ENCODE measurements around the gene SPIC. TPM values are rescaled to one million over a fixed set of nuclear protein-coding genes. Genes with fewer than 3 reads are reported as not detected.

SPIC gene
- total and polyA plus RNA-seq, 2 donors (not counting 1 experiment from before 2014, with no cell fraction given), result not detected

- H3K36me3 ChIP-seq (replicated peaks in 1 of 2; ENCODE audit: control extremely low read depth in 1 of 2, control insufficient read depth in 1 of 2, extremely low read depth in 1 of 2, insufficient read depth in 2 of 2, low read length in 1 of 2), result no peaks in the 10 kb centered on the region
- no peak overlapping the region for H2AFZ ChIP-seq (ENCODE audit: insufficient read depth, low read depth, low read length, poor library complexity, severe bottlenecking)
- no peak for TF ChIP-seq CTCF (IDR thresholded peaks at IDR 0.05)
- no peak for TF ChIP-seq EZH2 (IDR thresholded peaks at IDR 0.05; ENCODE audit: borderline replicate concordance, insufficient read depth, low read depth, low read length, poor library complexity, severe bottlenecking)
- no peaks in the 10 kb centered on the region for H3K27me3 ChIP-seq (replicated peaks in 1 of 4; ENCODE audit: control extremely low read depth in 1 of 4, control insufficient read depth in 3 of 4, insufficient read depth in 4 of 4, low read length in 3 of 4)
- ChIA-PET CTCF (interaction anchor here (0.7 kb wide), 1 partner anchor 91 kb away, joined by 3 read pairs; no protein-coding TSS in a partner anchor), POLR2A (no interaction called here)
- H3K4me1 Mint-ChIP-seq, result no peaks in the 10 kb centered on the region
- H3K27ac ChIP-seq (ENCODE audit: low read length in 2 of 2), result no peak overlapping the region
- ATAC-seq (ENCODE audit: low read depth) (no peak), DNase-seq (no peak)
- H3K9me3 ChIP-seq (ENCODE audit: control extremely low read depth in 1 of 3, control insufficient read depth in 2 of 3, insufficient read depth in 1 of 3, low read length in 2 of 3), result no peaks in the 10 kb centered on the region
- H3K9ac ChIP-seq (ENCODE audit: low read length), result no peak overlapping the region
- no peak overlapping the region for H3K4me2 ChIP-seq (replicated peaks; ENCODE audit: low read depth, low read length, poor library complexity, severe bottlenecking)
- no peaks in the 10 kb centered on the region for H3K4me1 ChIP-seq (ENCODE audit: control insufficient read depth in 2 of 2, insufficient read depth in 2 of 2, low read length in 2 of 2)
- intact Hi-C loops (cut with micrococcal nuclease), result no loop called here
- no peaks in the 10 kb centered on the region for H3K79me2 ChIP-seq (ENCODE audit: control insufficient read depth, insufficient read depth, low read length)
- no peaks in the 10 kb centered on the region for H3K9me3 Mint-ChIP-seq (ENCODE audit: insufficient read depth)
- H3K27ac Mint-ChIP-seq, result no peak overlapping the region
- WGBS (ENCODE audit: insufficient coverage), result no CpG with 5 or more reads among the region's 2 CpGs
- H4K20me1 ChIP-seq (ENCODE audit: control insufficient read depth, insufficient read depth, low read length, poor library complexity, severe bottlenecking), result no peaks in the 10 kb centered on the region
- no peak overlapping the region for H3K4me3 Mint-ChIP-seq
- no peak overlapping the region for H3K4me3 ChIP-seq (ENCODE audit: control extremely low read depth in 1 of 5, extremely low read depth in 1 of 5, insufficient read depth in 1 of 5, low read depth in 2 of 5, low read length in 4 of 5)
- H3K27me3 Mint-ChIP-seq, result peaks cover 14% of the 10 kb centered on the region
Measured at GRCh38 chr12:101536069-101536674, 61.0 kb downstream of the SPIC start.

Small RNAs within 50 kb of the gene (small RNA-seq; reads per million reads assigned to genes)
- gene RF00019 (ENCODE audit: insufficient read length, low read depth, low replicate concordance) (not detected), gene RNA5SP367 (ENCODE audit: insufficient read length, low read depth, low replicate concordance) (not detected), gene RNU5E-5P (ENCODE audit: insufficient read length, low read depth, low replicate concordance) (not detected)

Other genes starting within 250 kb of the SPIC start
- 19.7 and 22.7 TPM in 2 replicates for gene UTP20, start 195.2 kb upstream of the SPIC start, total RNA-seq
- gene UTP20, start 195.2 kb upstream of the SPIC start, polyA plus RNA-seq, result 3.0 and 4.1 TPM in 2 replicates
- 40.7 and 51.2 TPM in 2 replicates for gene ARL1, start 67.6 kb upstream of the SPIC start, total RNA-seq
- gene ARL1, start 67.6 kb upstream of the SPIC start, polyA plus RNA-seq, result 13.8 and 14.3 TPM in 2 replicates
- not detected in 2 replicates for gene MYBPC1, start 119.6 kb downstream of the SPIC start, total RNA-seq
- not detected in 2 replicates for gene MYBPC1, start 119.6 kb downstream of the SPIC start, polyA plus RNA-seq
- gene CHPT1, start 222.3 kb downstream of the SPIC start, total RNA-seq, result 215 and 224 TPM in 2 replicates
- gene CHPT1, start 222.3 kb downstream of the SPIC start, polyA plus RNA-seq, result 46.9 and 63.7 TPM in 2 replicates

Data from B cell (primary cell).